SU-DHL-6 (cell line): Measurements from ENCODE around the gene TMEM161A.

Experiments
- CTCF ChIP-seq: fragments of 200-600 bp; sonication (generic); IDR thresholded peaks from one replicate; pipeline ENCODE4 v1.5.1; 2017; ENCODE audit warnings: antibody characterized with exemption, mild to moderate bottlenecking, low read length, moderate library complexity; ENCODE audit not compliant: insufficient read depth, poor library complexity, severe bottlenecking
- EZH2phosphoT487 ChIP-seq: fragments of 200-600 bp; sonication (generic), shearing (Covaris generic); conservative IDR thresholded peaks from 2 replicates; pipeline ENCODE4 v1.6.1; 2018; ENCODE audit warnings: mild to moderate bottlenecking, antibody characterized with exemption, low read length, moderate library complexity, mixed read lengths

GRCh38 chr19:19147344-19147743 is 9.1 kb upstream of the TMEM161A start:
- TF ChIP-seq CTCF, result no peak
- no peak for TF ChIP-seq EZH2phosphoT487
